A549 (cell line): Measurements from ENCODE around the gene ALAS1. TPM values are rescaled to one million over a fixed set of nuclear protein-coding genes. Genes with fewer than 3 reads are reported as not detected.

Experiments used
- ATAC-seq, 2 experiments: fragments of 200-7000 bp in 1 of 2; fragments of >200 bp in 1 of 2; cut with Nextera tagmentation in 1 of 2; cut with Tn5 transposase in 1 of 2; 3 replicates each; pipeline versions ENCODE4 v1.8.0 to v1.9.1; 2018 to 2020; ENCODE audit warnings: mild to moderate bottlenecking in 1 of 2, moderate library complexity in 1 of 2
- CTCF ChIA-PET: fragments of 300-600 bp; sonication (Branson Sonifier 250); formaldehyde crosslinking; extraction: SDS; loops from one replicate; lab custom pipeline; 2021; ENCODE audit warnings: antibody characterized with exemption, inconsistent platforms; lab: Yijun Ruan, JAX
- POLR2A ChIA-PET: fragments of 350-600 bp; formaldehyde crosslinking; extraction: SDS; loops from one replicate; lab custom pipeline; 2021; ENCODE audit warnings: antibody characterized with exemption, inconsistent platforms; lab: Yijun Ruan, JAX
- DNase-seq, 2 experiments: peaks; one replicate each; pipeline versions ENCODE4 v3.0.0 to v3.0.0-alpha.2; 2011 to 2016; ENCODE audit warnings: low read depth in 1 of 2, low spot score in 1 of 2
- FAIRE-seq: peaks from 2 replicates; lab custom pipeline; 2011; peaks lifted over from hg19 to GRCh38; lab: Jason Lieb, UNC
- H3K27ac ChIP-seq, 2 experiments: fragments of >200 bp; sonication (Bioruptor Twin); formaldehyde crosslinking; 3 replicates each; pipeline ENCODE4 v1.5.1; 2016 to 2017
- H3K4me1 ChIP-seq: fragments of >200 bp; sonication (Bioruptor Twin); formaldehyde crosslinking; 3 replicates; pipeline ENCODE4 v1.6.1; 2016
- H3K4me2 ChIP-seq: fragments of >200 bp; sonication (Bioruptor Twin); formaldehyde crosslinking; 3 replicates; pipeline ENCODE4 v1.6.1; 2016
- H3K4me3 ChIP-seq: fragments of >200 bp; sonication (Bioruptor Twin); formaldehyde crosslinking; 3 replicates; pipeline ENCODE4 v1.5.1; 2016
- H3K9me3 ChIP-seq: fragments of >200 bp; sonication (Bioruptor Twin); formaldehyde crosslinking; 3 replicates; pipeline ENCODE4 v1.6.1; 2016
- BHLHE40 ChIP-seq: IDR thresholded peaks from 2 replicates; pipeline ENCODE4 v1.6.1; 2012; ENCODE audit warnings: low read depth, low read length, inconsistent platforms
- CBX2 ChIP-seq: fragments of 200-600 bp; sonication (generic); IDR thresholded peaks from 2 replicates; pipeline ENCODE4 v1.6.1; 2016; ENCODE audit warnings: low read depth, mild to moderate bottlenecking, borderline replicate concordance
- CHD4 ChIP-seq: fragments of 200-600 bp; sonication (generic); IDR thresholded peaks from 2 replicates; pipeline ENCODE4 v1.6.1; 2016; ENCODE audit warnings: antibody characterized with exemption, mild to moderate bottlenecking, borderline replicate concordance
- EHF ChIP-seq: fragments of 250-450 bp; sonication (Bioruptor Pico); IDR thresholded peaks from 2 replicates; pipeline ENCODE4 v1.5.0; 2020; ENCODE audit warnings: mild to moderate bottlenecking
- EHMT2 ChIP-seq: fragments of 200-600 bp; sonication (generic); IDR thresholded peaks from 2 replicates; pipeline ENCODE4 v1.6.1; 2016; ENCODE audit warnings: antibody characterized with exemption, low read depth, mild to moderate bottlenecking, moderate library complexity
- HEYL ChIP-seq: fragments of 250-450 bp; sonication (Bioruptor Pico); IDR thresholded peaks from 2 replicates; pipeline ENCODE4 v1.8.0; 2021; ENCODE audit warnings: mild to moderate bottlenecking, moderate library complexity
- HOXB13 ChIP-seq: fragments of 250-450 bp; sonication (Bioruptor Pico); IDR thresholded peaks from 2 replicates; pipeline ENCODE4 v1.5.0; 2020; ENCODE audit warnings: low read depth, mild to moderate bottlenecking, moderate library complexity
- JUN ChIP-seq, 2 experiments: fragments of >200 bp; sonication (Bioruptor Twin); formaldehyde crosslinking; IDR thresholded peaks; 2 replicates in 1 of 2; 3 replicates in 1 of 2; pipeline ENCODE4 v1.6.1; 2016 to 2017
- KDM1A ChIP-seq: fragments of 200-600 bp; sonication (generic); IDR thresholded peaks from 2 replicates; pipeline ENCODE4 v1.6.1; 2016; ENCODE audit warnings: low read depth, mild to moderate bottlenecking
- KDM5A ChIP-seq: fragments of 200-600 bp; sonication (generic); IDR thresholded peaks from 2 replicates; pipeline ENCODE4 v1.6.1; 2016; ENCODE audit warnings: antibody characterized with exemption, mild to moderate bottlenecking
- NFE2L2 ChIP-seq: fragments of 150-350 bp; conservative IDR thresholded peaks from 2 replicates; pipeline ENCODE4 v1.6.1; 2014; ENCODE audit warnings: low read length
- NPAS2 ChIP-seq: fragments of 250-450 bp; sonication (Bioruptor Pico); IDR thresholded peaks from 2 replicates; pipeline ENCODE4 v1.8.0; 2022; ENCODE audit warnings: mild to moderate bottlenecking, moderate library complexity, borderline replicate concordance
- NR3C1 ChIP-seq: fragments of >200 bp; sonication (Bioruptor Twin); formaldehyde crosslinking; IDR thresholded peaks from 3 replicates; pipeline ENCODE4 v1.6.1; 2017
- PHF8 ChIP-seq: fragments of 200-600 bp; sonication (generic); IDR thresholded peaks from 2 replicates; pipeline ENCODE4 v1.6.1; 2016; ENCODE audit warnings: low read depth, mild to moderate bottlenecking, antibody characterized with exemption, moderate library complexity, borderline replicate concordance
- POLR2A ChIP-seq: IDR thresholded peaks from 2 replicates; pipeline ENCODE4 v1.6.1; 2012; ENCODE audit warnings: mild to moderate bottlenecking, low read length
- POLR2AphosphoS2 ChIP-seq: conservative IDR thresholded peaks from 2 replicates; pipeline ENCODE4 v1.6.1; 2012; ENCODE audit warnings: low read length, improper control_type of control experiment, inconsistent platforms
- RCOR1 ChIP-seq: fragments of 150-350 bp; IDR thresholded peaks from 2 replicates; pipeline ENCODE4 v1.6.1; 2014; ENCODE audit warnings: antibody characterized with exemption, low read length, low read depth
- RFX5 ChIP-seq: fragments of 450-650 bp; IDR thresholded peaks from 2 replicates; pipeline ENCODE4 v1.7.1; 2014; ENCODE audit warnings: antibody characterized with exemption, mild to moderate bottlenecking, moderate library complexity
- RNF2 ChIP-seq: fragments of 200-600 bp; sonication (generic); IDR thresholded peaks from 2 replicates; pipeline ENCODE4 v1.6.1; 2016; ENCODE audit warnings: low read depth, mild to moderate bottlenecking, antibody characterized with exemption, moderate library complexity, borderline replicate concordance
- SREBF2 ChIP-seq: fragments of 450-650 bp; IDR thresholded peaks from 2 replicates; pipeline ENCODE4 v1.6.1; 2014; ENCODE audit warnings: mild to moderate bottlenecking, moderate library complexity
- WGBS: methylation state at CpG from one replicate; pipeline ENCODE4 v1.1.6; 2017; ENCODE audit errors: missing lambda C conversion rate; 5-methylcytosine and 5-hydroxymethylcytosine counted together
- polyA minus RNA-seq: library from RNA; depleted of rRNA, polyadenylated mRNA; stranded (reverse); fragments of >200 nt; gene quantifications from 2 replicates; pipeline ENCODE4 v1.2.3, GENCODE V29; 2011; rRNA and poly(A)+ RNA removed
- polyA plus RNA-seq, 4 experiments: library from polyadenylated mRNA; depleted of rRNA in 3 of 4; stranded (reverse); fragments of >200 nt; fragmentation: RNase III in 1 of 4; extraction: RNeasy Plus Mini Kit Qiagen cat#74134 plus additional on column Dnase treatment in 1 of 4; gene quantifications; 2 replicates in 3 of 4; 3 replicates in 1 of 4; pipeline ENCODE4 v1.2.3, GENCODE V29; 2011 to 2017
- TF ChIP-seq, protein P1 (sequence below): IDR thresholded peaks from 2 replicates; pipeline ENCODE4 v1.6.1; 2012
- TF ChIP-seq, protein P2 (sequence below): fragments of >200 bp; sonication (Bioruptor Twin); formaldehyde crosslinking; IDR thresholded peaks from 2 replicates; pipeline ENCODE4 v1.6.1; 2016
- TF ChIP-seq, protein P3 (sequence below): fragments of >200 bp; sonication (Bioruptor Twin); formaldehyde crosslinking; IDR thresholded peaks from 3 replicates; pipeline ENCODE4 v1.6.1; 2016
- TF ChIP-seq, protein P4 (sequence below): fragments of 250-450 bp; sonication (Bioruptor Pico); IDR thresholded peaks from 2 replicates; pipeline ENCODE4 v1.5.0; 2020; ENCODE audit warnings: low read depth, mild to moderate bottlenecking, moderate library complexity

ALAS1 gene
- polyA plus RNA-seq (2011; rRNA removed): 59.7 and 63.7 TPM in 2 replicates
- polyA plus RNA-seq (2012; cell fraction: cytosol; rRNA removed): 69.1 and 77.6 TPM in 2 replicates
- 108 and 109 TPM in 2 replicates for polyA plus RNA-seq (2012; cell fraction: nucleus; rRNA removed)
- polyA plus RNA-seq (2017; fragmentation: RNase III; extraction: RNeasy Plus Mini Kit Qiagen cat#74134 plus additional on column Dnase treatment): 50.5 to 56.8 TPM (median 53.9 TPM) in 3 replicates
- 48.5 and 50.9 TPM in 2 replicates for polyA minus RNA-seq

DNA sequence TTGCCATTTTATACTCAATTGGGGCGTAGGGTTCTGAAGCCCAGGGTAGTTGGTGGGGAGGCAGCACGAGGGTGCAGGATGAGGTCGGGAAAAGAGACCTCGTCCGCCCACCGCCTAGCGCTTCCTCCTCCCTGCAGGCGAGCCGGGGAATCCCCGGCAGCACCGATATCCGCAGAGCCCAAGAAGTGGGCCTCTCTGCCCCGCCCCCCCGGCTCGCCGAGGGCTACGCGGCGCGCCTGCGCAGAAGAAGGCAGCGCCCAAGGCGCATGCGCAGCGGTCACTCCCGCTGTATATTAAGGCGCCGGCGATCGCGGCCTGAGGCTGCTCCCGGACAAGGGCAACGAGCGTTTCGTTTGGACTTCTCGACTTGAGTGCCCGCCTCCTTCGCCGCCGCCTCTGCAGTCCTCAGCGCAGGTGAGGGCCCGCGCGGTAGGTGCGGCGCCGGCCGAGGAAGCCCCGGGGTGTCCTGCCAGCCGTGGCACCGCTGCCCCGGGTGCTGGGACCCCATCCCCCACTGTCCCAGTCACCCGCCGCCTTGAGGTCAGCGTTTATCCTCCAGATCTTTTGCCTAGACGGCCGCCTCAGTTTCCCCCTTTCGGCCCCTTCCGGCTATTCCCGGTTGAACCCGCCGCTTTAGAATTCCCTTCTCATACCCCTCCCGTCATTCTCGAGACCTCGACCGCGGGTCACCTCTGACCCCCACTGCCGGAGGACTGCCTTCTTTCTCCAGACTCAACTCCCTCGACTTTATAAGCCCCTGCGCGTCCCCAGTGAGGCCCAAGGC is at the start of gene ALAS1:
TSS of gene ALAS1 (plus strand) at position 319 of the 784 bp plus-strand sequence. CDS start 1,082 bp downstream, outside the sequence.
- Histone ChIP-seq H3K4me2 (peak within 1 kb of the TSS; percentile 94), H3K4me1 (peaks cover 26% of the 10 kb centered on the region), H3K27ac (peak within 1 kb of the TSS; percentile 93 to 96), H3K9me3 (no peaks in the 10 kb centered on the region), H3K4me3 (peak within 1 kb of the TSS; percentile 68)
- CTCF ChIA-PET: interaction anchor here (0.6 to 1.3 kb wide), 3 partner anchors 22 to 50 kb away, joined by 3 to 6 read pairs (median 4); no protein-coding TSS in a partner anchor
- TF ChIP-seq PHF8: peak; percentile 35; the same call in 1 of the 2 replicates
- peak; percentile 88 for TF ChIP-seq POLR2A
- TF ChIP-seq, protein P1, sequence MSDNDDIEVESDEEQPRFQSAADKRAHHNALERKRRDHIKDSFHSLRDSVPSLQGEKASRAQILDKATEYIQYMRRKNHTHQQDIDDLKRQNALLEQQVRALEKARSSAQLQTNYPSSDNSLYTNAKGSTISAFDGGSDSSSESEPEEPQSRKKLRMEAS: peak; percentile 46; the same call in 1 of the 2 replicates
- TF ChIP-seq, protein P2, sequence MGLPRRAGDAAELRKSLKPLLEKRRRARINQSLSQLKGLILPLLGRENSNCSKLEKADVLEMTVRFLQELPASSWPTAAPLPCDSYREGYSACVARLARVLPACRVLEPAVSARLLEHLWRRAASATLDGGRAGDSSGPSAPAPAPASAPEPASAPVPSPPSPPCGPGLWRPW: no peak
- TF ChIP-seq, protein P3, sequence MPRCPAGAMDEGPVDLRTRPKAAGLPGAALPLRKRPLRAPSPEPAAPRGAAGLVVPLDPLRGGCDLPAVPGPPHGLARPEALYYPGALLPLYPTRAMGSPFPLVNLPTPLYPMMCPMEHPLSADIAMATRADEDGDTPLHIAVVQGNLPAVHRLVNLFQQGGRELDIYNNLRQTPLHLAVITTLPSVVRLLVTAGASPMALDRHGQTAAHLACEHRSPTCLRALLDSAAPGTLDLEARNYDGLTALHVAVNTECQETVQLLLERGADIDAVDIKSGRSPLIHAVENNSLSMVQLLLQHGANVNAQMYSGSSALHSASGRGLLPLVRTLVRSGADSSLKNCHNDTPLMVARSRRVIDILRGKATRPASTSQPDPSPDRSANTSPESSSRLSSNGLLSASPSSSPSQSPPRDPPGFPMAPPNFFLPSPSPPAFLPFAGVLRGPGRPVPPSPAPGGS: peak; percentile 36; the same call in 1 of the 3 replicates
- no peak for TF ChIP-seq NFE2L2
- peak in 1 of 2 experiments; percentile 69; a peak in 3 of 5 replicates for TF ChIP-seq JUN (IDR thresholded peaks at IDR 0.05)
- peak; percentile 78 to 79 for DNase-seq
- FAIRE-seq: no peak
- WGBS: 5% methylated on average over 28 of the region's 71 CpGs
- POLR2A ChIA-PET: no interaction called here
- ATAC-seq: peak; percentile 77 to 90

DNA sequence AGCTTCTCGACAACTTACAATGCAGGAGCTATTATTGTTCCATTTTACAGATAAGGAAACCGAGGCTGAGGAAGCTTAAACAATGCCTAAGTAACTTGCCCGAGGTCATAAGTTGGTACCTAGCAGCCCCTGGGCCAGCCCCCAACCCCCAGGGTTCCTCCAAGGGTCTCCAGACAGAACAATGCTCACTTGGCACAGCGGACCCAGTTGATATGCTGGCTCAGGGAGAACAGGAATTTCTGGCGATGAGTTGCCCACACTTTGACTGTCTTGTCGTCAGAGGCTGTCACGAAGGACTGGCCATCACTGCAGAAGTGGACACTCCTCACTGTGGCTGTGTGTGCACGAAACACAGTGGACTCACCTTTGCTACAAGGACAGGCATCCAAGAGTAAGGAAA is 48.9 kb upstream of the ALAS1 start:
- WGBS: 86% methylated on average over 5 of the region's 8 CpGs
- H3K4me2 ChIP-seq: no peak overlapping the region
- no peak for FAIRE-seq
- no peak for DNase-seq
- H3K4me3 ChIP-seq: no peak overlapping the region
- POLR2A ChIA-PET: no interaction called here
- H3K27ac ChIP-seq: no peak overlapping the region
- peaks cover 7% of the 10 kb centered on the region; the same call in 2 of the 3 replicates for H3K4me1 ChIP-seq
- CTCF ChIA-PET: interaction anchor here (0.6 to 14.5 kb wide), 6 partner anchors 10 to 433 kb away, joined by 3 to 218 read pairs (median 4); no protein-coding TSS in a partner anchor
- H3K9me3 ChIP-seq: no peaks in the 10 kb centered on the region
- no peak for ATAC-seq
- no peak for TF ChIP-seq KDM1A

DNA sequence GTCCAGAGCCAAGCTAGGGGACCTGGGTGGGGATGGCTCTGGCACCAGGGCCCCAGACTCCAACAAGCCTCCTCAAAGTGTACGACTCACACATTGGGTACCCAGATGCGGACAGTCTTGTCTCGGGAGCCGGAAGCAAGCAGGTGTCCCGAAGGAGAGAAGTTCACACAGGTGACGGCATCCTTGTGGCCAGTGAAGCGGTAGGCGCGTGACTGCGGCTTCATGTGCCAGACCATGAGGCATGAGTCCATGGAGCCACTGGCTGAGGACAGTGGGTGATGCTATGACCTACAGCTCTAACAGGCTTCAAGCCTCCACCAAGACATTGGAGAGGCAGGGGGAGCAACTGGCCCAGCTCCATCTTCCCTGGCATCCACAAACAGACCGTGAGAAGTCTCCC is 48.2 kb upstream of the ALAS1 start:
- DNase-seq (no peak), ATAC-seq (no peak), FAIRE-seq (no peak)
- WGBS: 96% methylated on average over 9 of the region's 11 CpGs
- no peak for TF ChIP-seq RCOR1
- TF ChIP-seq KDM5A: no peak
- TF ChIP-seq CBX2: no peak
- no peak for TF ChIP-seq EHMT2
- no peak for TF ChIP-seq CHD4
- TF ChIP-seq HOXB13 (CRISPR knock-in tag): no peak
- no peak for TF ChIP-seq RNF2
- no peak for TF ChIP-seq NPAS2 (CRISPR knock-in tag)
- TF ChIP-seq, protein P3: no peak
- TF ChIP-seq, protein P4, sequence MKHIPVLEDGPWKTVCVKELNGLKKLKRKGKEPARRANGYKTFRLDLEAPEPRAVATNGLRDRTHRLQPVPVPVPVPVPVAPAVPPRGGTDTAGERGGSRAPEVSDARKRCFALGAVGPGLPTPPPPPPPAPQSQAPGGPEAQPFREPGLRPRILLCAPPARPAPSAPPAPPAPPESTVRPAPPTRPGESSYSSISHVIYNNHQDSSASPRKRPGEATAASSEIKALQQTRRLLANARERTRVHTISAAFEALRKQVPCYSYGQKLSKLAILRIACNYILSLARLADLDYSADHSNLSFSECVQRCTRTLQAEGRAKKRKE (CRISPR knock-in tag): no peak
- TF ChIP-seq HEYL (CRISPR knock-in tag): no peak
- no peak for TF ChIP-seq BHLHE40
- no peak for TF ChIP-seq EHF (CRISPR knock-in tag)
- no peak for TF ChIP-seq RFX5
- TF ChIP-seq SREBF2: no peak
- TF ChIP-seq POLR2AphosphoS2: no peak
- TF ChIP-seq NR3C1: no peak
- ChIA-PET CTCF (interaction anchor here (0.6 to 14.5 kb wide), 4 partner anchors 37 to 432 kb away, joined by 3 to 218 read pairs (median 3); no protein-coding TSS in a partner anchor), POLR2A (interaction anchor here (0.9 kb wide), 1 partner anchor 154 kb away, joined by 3 read pairs; the partner anchor contains the start of gene RPL29)
- H3K9me3 ChIP-seq: no peaks in the 10 kb centered on the region
- H3K4me3 ChIP-seq: no peak overlapping the region
- H3K27ac ChIP-seq: no peak overlapping the region
- H3K4me1 ChIP-seq: peaks cover 7% of the 10 kb centered on the region; the same call in 2 of the 3 replicates
- H3K4me2 ChIP-seq: no peak overlapping the region
